HuH-7 (cell line): ENCODE results near the gene H2BW1.
"Not testable (repeated sequence)": the region's sequence is repeated elsewhere in the genome, so short reads cannot be mapped to it uniquely, and the experiment has no call there.

Source experiments
- DNase-seq: peaks from one replicate; pipeline ENCODE4 v3.0.0; 2011; ENCODE audit warnings: low spot score

H2BW1 gene

GRCh38 chrX:104013606-104014005 is at the start of gene H2BW1:
Gene H2BW1, minus strand, starts transcription at chrX:104013708. Its CDS starts 132 bp downstream, at chrX:104013576.
- no peak for DNase-seq

GRCh38 chrX:104062636-104063035 is 49.1 kb upstream of the H2BW1 start:
- not testable (repeated sequence) for DNase-seq

- not testable (repeated sequence) for DNase-seq
These were observed 41.4 kb upstream of the H2BW1 start for GRCh38 chrX:104054956-104055355.

- DNase-seq = no peak
These were observed 33.7 kb upstream of the H2BW1 start for GRCh38 chrX:104047171-104047570.

GRCh38 chrX:104045642-104046041 is 32.1 kb upstream of the H2BW1 start:
- no peak for DNase-seq

- no peak for DNase-seq
These were observed 27.5 kb upstream of the H2BW1 start for GRCh38 chrX:104041003-104041402.

GRCh38 chrX:104039689-104040505 is 26.4 kb upstream of the H2BW1 start, which contains the start of gene H2BW2:
Gene H2BW2, plus strand, starts transcription at chrX:104039956. Its CDS starts 39 bp downstream, at chrX:104039995.
- DNase-seq = no peak

GRCh38 chrX:104018126-104018525 is 4.6 kb upstream of the H2BW1 start:
- DNase-seq = no peak

- not testable (repeated sequence) for DNase-seq
These were observed 2.1 kb upstream of the H2BW1 start for GRCh38 chrX:104015576-104015975.

- DNase-seq = no peak
These were observed 350 bp downstream of the H2BW1 start for GRCh38 chrX:104013158-104013557.

- DNase-seq = no peak
These were observed 4.7 kb downstream of the H2BW1 start for GRCh38 chrX:104008831-104009230.

- DNase-seq = no peak
These were observed 14.3 kb downstream of the H2BW1 start for GRCh38 chrX:103999234-103999633.

- not testable (repeated sequence) for DNase-seq
These were observed 30.0 kb downstream of the H2BW1 start for GRCh38 chrX:103983508-103983907.

- not testable (repeated sequence) for DNase-seq
These were observed 50.9 kb downstream of the H2BW1 start, which contains the start of gene TMSB15B for GRCh38 chrX:103962411-103963278. Gene TMSB15B, plus strand, starts transcription at chrX:103962627.
